H9 (cell line): ENCODE data around the gene TBC1D9B. TPM values are rescaled to one million over a fixed set of nuclear protein-coding genes. Genes with fewer than 3 reads are reported as not detected.
A peak's percentile ranks its signal among the peaks of the same experiment; 100 is the strongest.

Experiments
- DNase-seq: peaks from one replicate; pipeline ENCODE4 v3.0.0-alpha.2; 2017
- H2AFZ ChIP-seq: one replicate; pipeline ENCODE4 v1.6.1; 2013; ENCODE audit warnings: mild to moderate bottlenecking, low read length, control low read depth, moderate library complexity
- H2AK5ac ChIP-seq: 2 replicates; pipeline ENCODE4 v1.6.1; 2013; ENCODE audit warnings: low read length, control low read depth, mixed read lengths; ENCODE audit not compliant: insufficient read length
- H2BK120ac ChIP-seq: one replicate; pipeline ENCODE4 v1.6.1; 2013; ENCODE audit warnings: low read depth, mild to moderate bottlenecking, low read length, control low read depth, inconsistent platforms; ENCODE audit not compliant: poor library complexity, severe bottlenecking
- H2BK12ac ChIP-seq: 2 replicates; pipeline ENCODE4 v1.6.1; 2013; ENCODE audit warnings: low read length, control low read depth, mixed read lengths, low read depth; ENCODE audit not compliant: insufficient read length
- H2BK15ac ChIP-seq: 2 replicates; pipeline ENCODE4 v1.6.1; 2013; ENCODE audit warnings: low read depth, low read length, control low read depth
- H2BK20ac ChIP-seq: one replicate; pipeline ENCODE4 v1.6.1; 2013; ENCODE audit warnings: low read depth, mild to moderate bottlenecking, low read length, control low read depth, inconsistent platforms; ENCODE audit not compliant: poor library complexity, severe bottlenecking
- H2BK5ac ChIP-seq: 2 replicates; pipeline ENCODE4 v1.6.1; 2013; ENCODE audit warnings: low read length, control low read depth, mixed read lengths; ENCODE audit not compliant: insufficient read length
- H3K14ac ChIP-seq: 2 replicates; pipeline ENCODE4 v1.6.1; 2013; ENCODE audit warnings: low read length, control low read depth; ENCODE audit not compliant: insufficient read depth
- H3K18ac ChIP-seq: 2 replicates; pipeline ENCODE4 v1.6.1; 2013; ENCODE audit warnings: low read depth, mild to moderate bottlenecking, mixed read lengths, low read length, control low read depth; ENCODE audit not compliant: insufficient read length
- H3K23ac ChIP-seq: 2 replicates; pipeline ENCODE4 v1.6.1; 2013; ENCODE audit warnings: low read length, control low read depth, mixed read lengths, low read depth; ENCODE audit not compliant: insufficient read length
- H3K23me2 ChIP-seq: 2 replicates; pipeline ENCODE4 v1.6.1; 2013; ENCODE audit warnings: low read depth, mild to moderate bottlenecking, mixed read lengths, low read length, control low read depth; ENCODE audit not compliant: insufficient read length, poor library complexity, severe bottlenecking
- H3K27ac ChIP-seq: 2 replicates; pipeline ENCODE4 v1.5.1; 2013; ENCODE audit warnings: low read length, control low read depth, mixed read lengths, low read depth; ENCODE audit not compliant: insufficient read length
- H3K27me3 ChIP-seq: 2 replicates; pipeline ENCODE4 v1.6.1; 2013; ENCODE audit warnings: low read length, control low read depth, inconsistent platforms; ENCODE audit not compliant: insufficient read depth
- H3K4ac ChIP-seq: 2 replicates; pipeline ENCODE4 v1.6.1; 2013; ENCODE audit warnings: low read depth, mild to moderate bottlenecking, control low read depth, inconsistent platforms, low read length, moderate library complexity
- H3K4me1 ChIP-seq: 2 replicates; pipeline ENCODE4 v1.6.1; 2013; ENCODE audit warnings: low read length, control low read depth, inconsistent platforms; ENCODE audit not compliant: insufficient read depth
- H3K4me2 ChIP-seq: 2 replicates; pipeline ENCODE4 v1.6.1; 2013; ENCODE audit warnings: low read length, control low read depth, mixed read lengths; ENCODE audit not compliant: insufficient read length, insufficient read depth
- H3K56ac ChIP-seq: 2 replicates; pipeline ENCODE4 v1.6.1; 2013; ENCODE audit warnings: low read depth, mild to moderate bottlenecking, mixed read lengths, low read length, control low read depth; ENCODE audit not compliant: insufficient read length
- H3K79me1 ChIP-seq: 2 replicates; pipeline ENCODE4 v1.6.1; 2013; ENCODE audit warnings: low read depth, mild to moderate bottlenecking, moderate library complexity, low read length, control low read depth, inconsistent platforms; ENCODE audit not compliant: insufficient read depth, poor library complexity, severe bottlenecking
- H3K79me2 ChIP-seq: 2 replicates; pipeline ENCODE4 v1.6.1; 2013; ENCODE audit warnings: low read length, control low read depth, inconsistent platforms; ENCODE audit not compliant: insufficient read depth
- H3K9ac ChIP-seq: 2 replicates; pipeline ENCODE4 v1.6.1; 2013; ENCODE audit warnings: low read length, control low read depth, mixed read lengths; ENCODE audit not compliant: insufficient read length; ENCODE audit errors: extremely low read depth
- H3K9me3 ChIP-seq: one replicate; pipeline ENCODE4 v1.6.1; 2013; ENCODE audit warnings: low read depth, low read length, inconsistent platforms; ENCODE audit not compliant: control insufficient read depth
- H3T11ph ChIP-seq: one replicate; pipeline ENCODE4 v1.6.1; 2013; ENCODE audit warnings: mild to moderate bottlenecking, low read length, control low read depth, inconsistent platforms
- H4K20me1 ChIP-seq: one replicate; pipeline ENCODE4 v1.6.1; 2013; ENCODE audit not compliant: control insufficient read depth, insufficient read length, insufficient read depth
- H4K5ac ChIP-seq: 2 replicates; pipeline ENCODE4 v1.6.1; 2013; ENCODE audit warnings: low read depth, mild to moderate bottlenecking, mixed read lengths, low read length, control low read depth; ENCODE audit not compliant: insufficient read length
- H4K8ac ChIP-seq: replicated peaks from 2 replicates; pipeline ENCODE4 v1.6.1; 2013; ENCODE audit warnings: low read length, control low read depth, mixed read lengths, low read depth; ENCODE audit not compliant: insufficient read length
- H4K91ac ChIP-seq: 2 replicates; pipeline ENCODE4 v1.6.1; 2013; ENCODE audit warnings: low read depth, mild to moderate bottlenecking, moderate library complexity, mixed read lengths, low read length, control low read depth; ENCODE audit not compliant: insufficient read length
- H3K27ac Mint-ChIP-seq, 3 experiments: 2 replicates in 2 of 3; 3 replicates in 1 of 3; pipeline ENCODE4 v1.8.0; 2020 to 2021; ENCODE audit warnings: mixed read lengths in 3 of 3, mild to moderate bottlenecking in 1 of 3, moderate library complexity in 1 of 3
- H3K27me3 Mint-ChIP-seq: 2 replicates; pipeline ENCODE4 v1.8.0; 2021; ENCODE audit warnings: low read depth, mild to moderate bottlenecking, moderate library complexity, mixed read lengths
- H3K36me3 Mint-ChIP-seq, 3 experiments: 2 replicates in 2 of 3; 3 replicates in 1 of 3; pipeline ENCODE4 v1.8.0; 2020 to 2021; ENCODE audit warnings: low read depth in 3 of 3, mixed read lengths in 3 of 3; ENCODE audit not compliant: insufficient read depth in 1 of 3
- H3K4me1 Mint-ChIP-seq, 2 experiments: 2 replicates each; pipeline ENCODE4 v1.8.0; 2020; ENCODE audit warnings: mixed read lengths in 2 of 2
- H3K4me3 Mint-ChIP-seq, 2 experiments: 2 replicates in 1 of 2; 3 replicates in 1 of 2; pipeline ENCODE4 v1.8.0; 2020 to 2021; ENCODE audit warnings: mild to moderate bottlenecking in 2 of 2, mixed read lengths in 2 of 2, moderate library complexity in 1 of 2
- H3K9me3 Mint-ChIP-seq, 2 experiments: 2 replicates in 1 of 2; 3 replicates in 1 of 2; pipeline ENCODE4 v1.8.0; 2020; ENCODE audit warnings: mild to moderate bottlenecking in 2 of 2, mixed read lengths in 2 of 2, moderate library complexity in 1 of 2
- WGBS: extraction: QIAGEN DNeasy Blood & Tissue Kit; methylation state at CpG from one replicate; pipeline ENCODE4 v1.1.7; 2013; ENCODE audit warnings: missing lambda C conversion rate, low lambda C conversion rate, mixed read lengths; ENCODE audit not compliant: insufficient read length; ENCODE audit errors: extremely low coverage; 5-methylcytosine and 5-hydroxymethylcytosine counted together
- total RNA-seq: library from RNA; stranded (reverse); gene quantifications from 2 replicates; pipeline ENCODE4 v1.2.1, GENCODE V29; 2021
- TF ChIP-seq, protein P1 (sequence below): fragments of 200-600 bp; sonication (generic); conservative IDR thresholded peaks from 3 replicates; pipeline ENCODE4 v1.8.0; 2021; ENCODE audit warnings: antibody characterized with exemption, mild to moderate bottlenecking

The TBC1D9B gene
- total RNA-seq, 1 experiment from 2014 or later = 62.1 TPM

GRCh38 chr5:179822444-179822990 is 85.2 kb downstream of the TBC1D9B start:
- no peak overlapping the region for H3K18ac ChIP-seq
- H3K14ac ChIP-seq = no peak overlapping the region
- no peak overlapping the region for H2BK20ac ChIP-seq
- no CpG with 5 or more reads among the region's 8 CpGs for WGBS
- no peak overlapping the region for H2BK12ac ChIP-seq
- H3K23ac ChIP-seq = no peak overlapping the region
- no peak overlapping the region for H4K91ac ChIP-seq
- H2BK120ac ChIP-seq = no peak overlapping the region
- H3T11ph ChIP-seq = no peak overlapping the region
- H3K9me3 ChIP-seq = no peaks in the 10 kb centered on the region
- no peak overlapping the region for H2AK5ac ChIP-seq
- DNase-seq = no peak
- peak overlapping the region; percentile 1 for H3K9ac ChIP-seq
- H3K27me3 ChIP-seq = no peaks in the 10 kb centered on the region
- H3K36me3 Mint-ChIP-seq = peaks cover 32 to 48% (median 47%) of the 10 kb centered on the region in 3 experiments
- H3K4me3 Mint-ChIP-seq = peak overlapping the region; percentile 88 to 93
- H3K4ac ChIP-seq = no peak overlapping the region
- H4K20me1 ChIP-seq = no peaks in the 10 kb centered on the region
- peaks cover 9% of the 10 kb centered on the region; the same call in 1 of the 2 replicates for H3K79me2 ChIP-seq
- H3K4me2 ChIP-seq = peak overlapping the region; percentile 79
- H3K9me3 Mint-ChIP-seq = no peaks in the 10 kb centered on the region; a peak in 1 of 5 replicates
- peaks cover 3% of the 10 kb centered on the region; the same call in 1 of the 2 replicates for H3K4me1 ChIP-seq
- H4K8ac ChIP-seq = no peak overlapping the region
- no peak overlapping the region for H4K5ac ChIP-seq
- no peak overlapping the region for H2BK5ac ChIP-seq
- TF ChIP-seq, protein P1, sequence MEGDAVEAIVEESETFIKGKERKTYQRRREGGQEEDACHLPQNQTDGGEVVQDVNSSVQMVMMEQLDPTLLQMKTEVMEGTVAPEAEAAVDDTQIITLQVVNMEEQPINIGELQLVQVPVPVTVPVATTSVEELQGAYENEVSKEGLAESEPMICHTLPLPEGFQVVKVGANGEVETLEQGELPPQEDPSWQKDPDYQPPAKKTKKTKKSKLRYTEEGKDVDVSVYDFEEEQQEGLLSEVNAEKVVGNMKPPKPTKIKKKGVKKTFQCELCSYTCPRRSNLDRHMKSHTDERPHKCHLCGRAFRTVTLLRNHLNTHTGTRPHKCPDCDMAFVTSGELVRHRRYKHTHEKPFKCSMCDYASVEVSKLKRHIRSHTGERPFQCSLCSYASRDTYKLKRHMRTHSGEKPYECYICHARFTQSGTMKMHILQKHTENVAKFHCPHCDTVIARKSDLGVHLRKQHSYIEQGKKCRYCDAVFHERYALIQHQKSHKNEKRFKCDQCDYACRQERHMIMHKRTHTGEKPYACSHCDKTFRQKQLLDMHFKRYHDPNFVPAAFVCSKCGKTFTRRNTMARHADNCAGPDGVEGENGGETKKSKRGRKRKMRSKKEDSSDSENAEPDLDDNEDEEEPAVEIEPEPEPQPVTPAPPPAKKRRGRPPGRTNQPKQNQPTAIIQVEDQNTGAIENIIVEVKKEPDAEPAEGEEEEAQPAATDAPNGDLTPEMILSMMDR = no peak
- H3K27me3 Mint-ChIP-seq = peaks cover 6% of the 10 kb centered on the region
- H3K79me1 ChIP-seq = peaks cover 10% of the 10 kb centered on the region
- H3K56ac ChIP-seq = no peak overlapping the region
- peaks cover 35 to 38% of the 10 kb centered on the region in 2 experiments for H3K4me1 Mint-ChIP-seq
- peak overlapping the region in 1 of 3 experiments; percentile 58; a peak in 2 of 7 replicates for H3K27ac Mint-ChIP-seq
- H3K27ac ChIP-seq = no peak overlapping the region
- H2BK15ac ChIP-seq = no peak overlapping the region
- no peak overlapping the region for H2AFZ ChIP-seq
- peaks cover 4% of the 10 kb centered on the region for H3K23me2 ChIP-seq
